Measurements from ENCODE around the gene RER1. TPM values are rescaled to one million over a fixed set of nuclear protein-coding genes. Genes with fewer than 3 reads are reported as not detected.

The RER1 gene
- total RNA-seq, 1 donor = 98.1 TPM

- no peak overlapping the region for H3K4me3 ChIP-seq (ENCODE audit: low read depth, low read length)
- TF ChIP-seq CTCF (IDR thresholded peaks at IDR 0.05; ENCODE audit: insufficient read depth, low read length) = no peak
- no peak for DNase-seq (ENCODE audit: low read depth)
Measured at GRCh38 chr1:2386636-2387611, 4.7 kb upstream of the RER1 start.

- no peak for DNase-seq (ENCODE audit: low read depth)
- TF ChIP-seq CTCF (IDR thresholded peaks at IDR 0.05; ENCODE audit: insufficient read depth, low read length) = no peak
- no peak overlapping the region for H3K4me3 ChIP-seq (ENCODE audit: low read depth, low read length)
Measured at GRCh38 chr1:2388004-2388913, 3.4 kb upstream of the RER1 start.

- no peak overlapping the region for H3K4me3 ChIP-seq (ENCODE audit: low read depth, low read length)
- no peak for DNase-seq (ENCODE audit: low read depth)
- no peak for TF ChIP-seq CTCF (IDR thresholded peaks at IDR 0.05; ENCODE audit: insufficient read depth, low read length)
Measured at GRCh38 chr1:2389644-2390043, 2.0 kb upstream of the RER1 start.

GRCh38 chr1:2391931-2392509 lies 379 bp downstream of the RER1 start:
- peak overlapping the region; percentile 84 for H3K4me3 ChIP-seq (ENCODE audit: low read depth, low read length)
- DNase-seq (ENCODE audit: low read depth) = no peak
- no peak for TF ChIP-seq CTCF (IDR thresholded peaks at IDR 0.05; ENCODE audit: insufficient read depth, low read length)

- DNase-seq (ENCODE audit: low read depth) = no peak
- H3K4me3 ChIP-seq (ENCODE audit: low read depth, low read length) = peak overlapping the region; percentile 84
- TF ChIP-seq CTCF (IDR thresholded peaks at IDR 0.05; ENCODE audit: insufficient read depth, low read length) = no peak
Measured at GRCh38 chr1:2392686-2393085, 1.0 kb downstream of the RER1 start.

- DNase-seq (ENCODE audit: low read depth) = no peak
- no peak for TF ChIP-seq CTCF (IDR thresholded peaks at IDR 0.05; ENCODE audit: insufficient read depth, low read length)
- H3K4me3 ChIP-seq (ENCODE audit: low read depth, low read length) = no peak overlapping the region
Measured at GRCh38 chr1:2393471-2393877, 1.8 kb downstream of the RER1 start.
